Type B pancreatic cell (in vitro differentiated cells): ENCODE data around the gene ZNF771. TPM values are rescaled to one million over a fixed set of nuclear protein-coding genes. Genes with fewer than 3 reads are reported as not detected.
"Not testable (repeated sequence)": the region's sequence is repeated elsewhere in the genome, so short reads cannot be mapped to it uniquely, and the experiment has no call there.

Source experiments
- DNase-seq: peaks from one replicate; pipeline ENCODE4 v3.0.0; 2021; ENCODE audit warnings: mixed read lengths; ENCODE audit not compliant: unreplicated experiment; ENCODE audit errors: extremely low spot score
- H3K27ac Mint-ChIP-seq: 2 replicates; pipeline ENCODE4 v1.8.0; 2021; ENCODE audit warnings: mild to moderate bottlenecking, mixed read lengths
- H3K27me3 Mint-ChIP-seq: 2 replicates; pipeline ENCODE4 v1.8.0; 2021; ENCODE audit warnings: mixed read lengths
- H3K36me3 Mint-ChIP-seq: 2 replicates; pipeline ENCODE4 v1.8.0; 2021; ENCODE audit warnings: mixed read lengths
- H3K4me1 Mint-ChIP-seq: one replicate; pipeline ENCODE4 v1.8.0; 2021; ENCODE audit warnings: mixed read lengths; ENCODE audit not compliant: unreplicated experiment
- H3K4me3 Mint-ChIP-seq: 2 replicates; pipeline ENCODE4 v1.8.0; 2021; ENCODE audit warnings: mild to moderate bottlenecking, mixed read lengths
- H3K9me3 Mint-ChIP-seq: 2 replicates; pipeline ENCODE4 v1.8.0; 2021; ENCODE audit warnings: mixed read lengths
- CTCF ChIP-seq: fragments of 200-600 bp; sonication (generic); conservative IDR thresholded peaks from 2 replicates; pipeline ENCODE4 v1.5.0; 2021; ENCODE audit warnings: antibody characterized with exemption, mild to moderate bottlenecking
- total RNA-seq: library from RNA; stranded (reverse); gene quantifications from 2 replicates; pipeline ENCODE4 v1.2.1, GENCODE V29; 2021; ENCODE audit warnings: low replicate concordance

Gene ZNF771
- total RNA-seq, 1 donor from 2014 or later: 15.5 TPM

DNA sequence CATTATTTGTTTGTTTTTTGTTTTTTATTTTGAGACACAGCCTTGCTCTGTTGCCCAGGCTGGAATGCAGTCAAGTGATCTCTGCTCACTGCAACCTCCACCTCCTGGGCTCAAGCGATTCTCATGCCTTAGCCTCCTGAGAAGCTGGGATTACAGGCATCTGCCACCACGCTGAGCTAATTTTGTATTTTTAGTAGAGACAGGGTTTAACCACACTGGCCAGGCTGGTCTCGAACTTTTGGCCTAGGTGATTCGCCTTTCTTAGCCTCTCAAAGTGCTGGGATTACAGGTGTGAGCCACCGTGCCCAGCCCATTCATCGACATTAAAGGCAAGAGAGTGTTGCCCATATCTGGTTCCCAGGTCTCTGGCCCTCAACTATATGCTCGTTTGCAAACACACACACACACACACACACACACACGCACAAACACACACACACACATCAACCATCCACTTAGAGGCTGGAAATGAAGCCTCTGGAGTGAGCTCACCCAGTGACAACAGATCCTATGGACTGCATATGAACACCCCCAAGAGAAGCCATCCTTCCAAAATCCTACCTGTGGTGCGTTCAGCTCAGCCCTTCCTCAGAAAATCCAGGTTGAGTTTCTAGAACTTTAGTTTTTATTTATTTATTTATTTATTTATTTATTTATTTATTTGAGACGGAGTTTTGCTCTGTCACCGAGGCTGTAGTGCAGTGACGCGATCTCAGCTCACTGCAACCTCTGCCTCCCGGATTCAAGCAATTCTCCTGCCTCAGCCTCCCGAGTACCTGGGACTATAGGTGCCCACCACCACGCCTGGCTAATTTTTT lies 50.5 kb downstream of the ZNF771 start:
- no peak overlapping the region for H3K27ac Mint-ChIP-seq
- peaks cover 12% of the 10 kb centered on the region for H3K4me1 Mint-ChIP-seq
- no peak for DNase-seq
- TF ChIP-seq CTCF: no peak
- H3K4me3 Mint-ChIP-seq: no peak overlapping the region
- H3K36me3 Mint-ChIP-seq: no peaks in the 10 kb centered on the region
- no peaks in the 10 kb centered on the region for H3K9me3 Mint-ChIP-seq
- no peaks in the 10 kb centered on the region for H3K27me3 Mint-ChIP-seq

DNA sequence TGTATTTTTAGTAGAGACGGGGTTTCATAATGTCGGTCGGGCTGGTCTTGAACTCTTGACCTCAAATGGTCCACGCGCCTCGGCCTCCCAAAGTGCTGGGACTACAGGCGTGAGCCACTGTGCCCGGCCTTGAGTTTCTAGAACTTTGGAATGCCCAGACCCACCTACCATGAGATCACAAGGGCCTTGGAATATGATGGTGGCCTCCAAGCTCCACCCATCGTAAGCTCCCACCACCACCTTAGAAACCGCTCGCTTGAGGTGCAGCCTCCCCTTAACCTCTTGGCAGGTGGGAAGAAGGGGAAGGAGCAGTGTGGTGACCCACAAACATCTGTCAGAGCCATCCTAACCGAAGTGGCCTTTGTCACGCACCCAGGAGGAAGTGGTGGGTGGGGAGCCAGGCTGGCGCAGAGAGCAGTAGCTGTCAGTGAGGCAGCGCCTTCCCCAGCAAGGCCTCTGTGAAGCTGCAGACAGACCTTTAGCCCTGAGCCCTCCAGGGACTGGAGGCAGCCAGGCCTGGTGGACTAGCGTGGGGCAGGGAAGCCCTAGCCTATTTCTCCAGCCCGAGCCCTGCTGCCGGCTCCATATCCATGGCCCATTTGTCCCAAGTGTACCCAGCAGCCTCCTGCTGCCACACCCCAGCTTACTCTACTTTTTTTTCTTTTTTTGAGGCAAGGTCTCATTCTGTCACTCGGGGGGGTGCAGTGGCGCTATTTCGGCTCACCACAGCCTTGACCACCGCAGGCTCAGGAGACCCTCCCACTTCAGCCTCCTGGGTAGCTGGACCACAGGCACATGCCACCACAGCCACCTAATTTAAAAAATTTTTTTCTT lies 51.4 kb downstream of the ZNF771 start:
- Mint-ChIP-seq H3K27me3 (no peaks in the 10 kb centered on the region), H3K27ac (no peak overlapping the region), H3K4me1 (peaks cover 11% of the 10 kb centered on the region), H3K9me3 (no peaks in the 10 kb centered on the region), H3K4me3 (no peak overlapping the region), H3K36me3 (no peaks in the 10 kb centered on the region)
- no peak for DNase-seq
- TF ChIP-seq CTCF: no peak

GRCh38 chr16:30459456-30459855 lies 52.0 kb downstream of the ZNF771 start:
- no peaks in the 10 kb centered on the region for H3K36me3 Mint-ChIP-seq
- no peak for DNase-seq
- H3K27ac Mint-ChIP-seq: no peak overlapping the region
- no peak overlapping the region for H3K4me3 Mint-ChIP-seq
- no peaks in the 10 kb centered on the region for H3K27me3 Mint-ChIP-seq
- TF ChIP-seq CTCF: no peak
- H3K9me3 Mint-ChIP-seq: no peaks in the 10 kb centered on the region
- H3K4me1 Mint-ChIP-seq: peaks cover 6% of the 10 kb centered on the region

DNA sequence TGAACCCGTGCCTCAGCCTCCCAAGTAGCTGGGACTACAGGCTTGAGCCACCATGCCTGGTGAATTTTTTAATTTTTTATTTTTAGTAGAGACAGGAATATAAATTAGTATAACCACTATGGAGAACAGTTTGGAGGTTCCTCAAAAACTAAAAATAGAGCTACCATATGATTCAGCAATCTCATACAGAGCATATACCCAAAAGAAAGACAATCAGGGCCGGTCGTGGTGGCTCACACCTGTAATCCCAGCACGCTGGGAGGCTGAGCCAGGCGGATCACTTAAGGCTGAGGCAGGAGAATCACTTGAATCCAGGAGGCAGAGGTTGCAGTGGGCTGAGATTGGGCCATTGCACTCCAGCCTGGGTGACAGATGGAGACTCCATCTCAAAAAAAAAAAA lies 54.0 kb downstream of the ZNF771 start:
- not testable (repeated sequence) for H3K27me3 Mint-ChIP-seq, H3K9me3 Mint-ChIP-seq, DNase-seq, H3K4me3 Mint-ChIP-seq, H3K36me3 Mint-ChIP-seq, H3K4me1 Mint-ChIP-seq, H3K27ac Mint-ChIP-seq

GRCh38 chr16:30464078-30464477 lies 56.7 kb downstream of the ZNF771 start:
- no peak for DNase-seq
- Mint-ChIP-seq H3K27ac (no peak overlapping the region), H3K4me1 (no peaks in the 10 kb centered on the region), H3K36me3 (no peaks in the 10 kb centered on the region), H3K4me3 (no peak overlapping the region), H3K9me3 (no peaks in the 10 kb centered on the region), H3K27me3 (no peaks in the 10 kb centered on the region)
- TF ChIP-seq CTCF: no peak

Other genes starting within 250 kb of the ZNF771 start
- gene CORO1A, start 224.0 kb upstream of the ZNF771 start, total RNA-seq: 10.8 and 21.3 TPM in 2 replicates
- gene BOLA2B, start 213.9 kb upstream of the ZNF771 start, total RNA-seq: 82.9 and 148 TPM in 2 replicates
- 27.6 and 28.0 TPM in 2 replicates for gene SLX1A, start 213.7 kb upstream of the ZNF771 start, total RNA-seq
- 27.7 and 33.0 TPM in 2 replicates for gene SULT1A3, start 208.4 kb upstream of the ZNF771 start, total RNA-seq
- 9.1 and 15.3 TPM in 2 replicates for gene NPIPB13, start 159.1 kb upstream of the ZNF771 start, total RNA-seq
- 64.6 and 68.9 TPM in 2 replicates for gene CD2BP2, start 52.3 kb upstream of the ZNF771 start, total RNA-seq
- 46.8 and 50.0 TPM in 2 replicates for gene TBC1D10B, start 37.1 kb upstream of the ZNF771 start, total RNA-seq
- 10.4 and 21.7 TPM in 2 replicates for gene MYL11, start 32.8 kb upstream of the ZNF771 start, total RNA-seq
- 1.4 and 2.3 TPM in 2 replicates for gene SEPTIN1, start 25.0 kb upstream of the ZNF771 start, total RNA-seq
- gene ZNF48, start 12.2 kb upstream of the ZNF771 start, total RNA-seq: 14.5 and 21.1 TPM in 2 replicates
- 41.8 and 62.1 TPM in 2 replicates for gene DCTPP1, start 22.4 kb downstream of the ZNF771 start, total RNA-seq
- gene SEPHS2, start 38.3 kb downstream of the ZNF771 start, total RNA-seq: 58.6 and 84.8 TPM in 2 replicates
- 0.33 and 0.48 TPM in 2 replicates for gene ITGAL, start 65.1 kb downstream of the ZNF771 start, total RNA-seq
- gene ZNF768, start 119.0 kb downstream of the ZNF771 start, total RNA-seq: 58.7 and 59.6 TPM in 2 replicates
- 9.3 and 11.4 TPM in 2 replicates for gene ZNF747, start 127.3 kb downstream of the ZNF771 start, total RNA-seq
- 16.8 and 20.2 TPM in 2 replicates for gene ZNF764, start 150.8 kb downstream of the ZNF771 start, total RNA-seq
- gene ZNF688, start 164.1 kb downstream of the ZNF771 start, total RNA-seq: 9.8 and 14.3 TPM in 2 replicates
- gene ZNF785, start 178.1 kb downstream of the ZNF771 start, total RNA-seq: 22.4 and 29.1 TPM in 2 replicates
- 8.1 and 14.9 TPM in 2 replicates for gene ZNF689, start 202.8 kb downstream of the ZNF771 start, total RNA-seq
- gene PRR14, start 243.4 kb downstream of the ZNF771 start, total RNA-seq: 41.1 and 45.0 TPM in 2 replicates